GM12892 (cell line): ENCODE measurements around the gene NCKIPSD.

Experiments used
- POLR2A ChIP-seq: IDR thresholded peaks from 2 replicates; pipeline ENCODE4 v1.6.1; 2011; ENCODE audit warnings: low read depth, low read length, control low read depth
- POLR2AphosphoS5 ChIP-seq: IDR thresholded peaks from 2 replicates; pipeline ENCODE4 v1.6.1; 2011; ENCODE audit warnings: low read depth, low read length, control low read depth
- TAF1 ChIP-seq: IDR thresholded peaks from 2 replicates; pipeline ENCODE4 v1.6.1; 2011; ENCODE audit warnings: low read depth, mild to moderate bottlenecking, control low read depth, low read length, borderline replicate concordance

DNA sequence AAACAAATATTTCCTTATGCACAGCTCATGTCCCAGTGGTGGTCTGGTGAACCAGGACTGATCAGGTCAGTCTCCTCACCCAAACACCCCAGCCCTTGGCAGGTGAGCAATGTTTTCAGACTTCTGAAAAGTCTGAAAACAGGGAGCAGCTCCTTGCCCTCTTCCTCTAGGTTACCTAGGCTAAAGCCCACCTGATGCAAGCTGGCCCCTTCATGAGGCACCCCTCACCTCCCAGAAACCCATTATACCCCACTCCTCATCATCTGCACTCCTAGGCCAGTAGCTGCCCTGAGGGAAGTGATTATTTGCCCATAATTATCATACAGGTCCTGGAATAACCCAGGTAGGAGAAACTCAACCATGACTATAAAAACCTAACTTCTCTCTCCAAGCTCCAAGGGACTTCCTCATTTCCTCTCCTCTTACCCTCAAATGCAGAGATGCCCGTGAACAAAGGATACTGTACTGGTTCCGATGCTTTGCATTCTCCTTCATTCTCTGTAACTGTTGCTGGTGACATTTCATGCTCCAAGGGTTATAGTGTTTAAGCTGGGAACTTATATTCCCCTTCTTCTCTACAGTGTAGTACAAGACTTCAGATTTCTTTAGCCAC, 5.2 kb upstream of the NCKIPSD start:
- peak; percentile 29; the same call in 1 of the 2 replicates for TF ChIP-seq POLR2AphosphoS5
- no peak for TF ChIP-seq POLR2A
- TF ChIP-seq TAF1: no peak
